NCI-H2171 (cell line): ENCODE data around the gene ZNF667.
A peak's percentile ranks its signal among the peaks of the same experiment; 100 is the strongest.

Experiments
- DNase-seq: peaks from one replicate; lab custom pipeline; 2025; lab: John Stamatoyannopoulos, UW

ZNF667 gene

DNA sequence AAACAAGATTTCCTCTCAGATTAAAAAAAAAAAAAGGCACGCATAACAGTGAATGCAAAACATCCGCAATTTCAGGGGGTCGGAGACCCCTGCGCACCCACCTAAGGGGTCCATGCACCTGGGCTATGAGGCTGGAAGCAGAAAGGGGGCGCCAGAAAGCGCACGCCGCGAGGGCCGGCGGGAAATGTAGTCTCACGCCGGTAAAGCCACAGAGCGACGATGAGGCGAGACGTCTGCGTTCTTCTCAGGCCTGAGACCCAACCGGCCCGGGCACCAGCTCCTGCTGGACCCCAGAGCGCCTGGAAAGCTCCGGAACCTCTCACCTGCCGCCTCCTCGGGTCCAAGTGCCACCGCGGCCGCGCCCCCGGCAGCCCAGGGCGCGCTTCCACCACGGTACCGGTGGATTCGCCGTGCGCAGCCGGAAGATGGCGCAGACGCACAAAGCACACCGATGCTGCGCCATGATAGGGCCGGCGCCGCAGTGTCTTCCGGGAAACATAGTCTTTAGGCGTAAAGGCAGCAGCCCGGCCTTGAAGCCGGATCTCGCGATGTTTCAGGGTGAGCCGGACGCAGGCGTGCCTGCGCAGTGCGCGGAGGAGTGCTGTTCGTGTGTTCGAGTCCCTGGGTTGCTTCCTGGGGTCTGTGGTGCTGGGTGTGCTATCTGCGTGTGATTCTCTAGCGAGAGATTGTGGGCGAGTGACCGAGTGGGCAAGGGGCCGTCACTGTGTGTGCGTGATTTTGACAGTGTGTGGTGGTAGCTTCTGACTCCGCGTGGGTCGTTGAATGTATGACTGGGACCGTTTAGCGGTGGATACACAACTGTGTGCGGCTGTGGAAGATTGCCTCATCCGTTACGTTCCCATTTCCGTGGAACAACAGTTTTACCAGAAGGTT, 83.8 kb downstream of the ZNF667 start, which contains the start of gene ZNF582:
Gene ZNF582, minus strand, starts transcription at position 416 of the 894 bp plus-strand sequence. CDS start 1,782 bp downstream, outside the sequence.
- DNase-seq: peak; percentile 96
